IgD-negative memory B cell (primary cell): Measurements from ENCODE around the gene NRP2. TPM values are rescaled to one million over a fixed set of nuclear protein-coding genes. Genes with fewer than 3 reads are reported as not detected.

Experiments used
- H3K27ac Mint-ChIP-seq, 3 donors: one replicate each; pipeline ENCODE4 v1.8.0; 2020 to 2022; ENCODE audit warnings: mild to moderate bottlenecking in 3 of 3, mixed read lengths in 3 of 3, moderate library complexity in 1 of 3
- H3K27me3 Mint-ChIP-seq: one replicate; pipeline ENCODE4 v1.8.0; 2021; ENCODE audit warnings: mixed read lengths
- H3K36me3 Mint-ChIP-seq: one replicate; pipeline ENCODE4 v1.8.0; 2020; ENCODE audit warnings: mild to moderate bottlenecking, mixed read lengths
- H3K4me1 Mint-ChIP-seq, 3 donors: one replicate each; pipeline ENCODE4 v1.8.0; 2020 to 2022; ENCODE audit warnings: mixed read lengths in 3 of 3, mild to moderate bottlenecking in 1 of 3
- H3K4me3 Mint-ChIP-seq, 4 donors: one replicate each; pipeline ENCODE4 v1.8.0; 2020 to 2022; ENCODE audit warnings: mild to moderate bottlenecking in 4 of 4, mixed read lengths in 4 of 4, moderate library complexity in 3 of 4
- H3K9me3 Mint-ChIP-seq, 3 donors: one replicate each; pipeline ENCODE4 v1.8.0; 2020 to 2021; ENCODE audit warnings: mixed read lengths in 3 of 3, mild to moderate bottlenecking in 1 of 3
- polyA plus RNA-seq: library from polyadenylated mRNA; unstranded; fragments of 300-500 nt; fragmentation: Illumina TruSeq; gene quantifications from one replicate; pipeline ENCODE4 v1.2.3, GENCODE V29; 2021

The NRP2 gene
- polyA plus RNA-seq, 1 donor from 2014 or later, result 0.55 TPM

- peak overlapping the region in 1 of 4 donors; percentile 24 for H3K4me3 Mint-ChIP-seq
- peaks cover 26% of the 10 kb centered on the region for H3K27me3 Mint-ChIP-seq
These were observed 3.7 kb upstream of the NRP2 start for GRCh38 chr2:205678541-205679142.

GRCh38 chr2:205679410-205680009, 2.8 kb upstream of the NRP2 start:
- Mint-ChIP-seq H3K9me3 (no peaks in the 10 kb centered on the region), H3K36me3 (no peaks in the 10 kb centered on the region), H3K4me3 (peak overlapping the region in 1 of 4 donors; percentile 41), H3K4me1 (peaks cover 16 to 28% (median 19%) of the 10 kb centered on the region in 3 donors), H3K27ac (no peak overlapping the region), H3K27me3 (peaks cover 29% of the 10 kb centered on the region)

More at GRCh38 chr2:205678541-205679142, 3.7 kb upstream of the NRP2 start:
- Mint-ChIP-seq H3K36me3 (no peaks in the 10 kb centered on the region), H3K27ac (no peak overlapping the region), H3K9me3 (no peaks in the 10 kb centered on the region), H3K4me1 (peaks cover 14 to 21% (median 16%) of the 10 kb centered on the region in 3 donors)

DNA sequence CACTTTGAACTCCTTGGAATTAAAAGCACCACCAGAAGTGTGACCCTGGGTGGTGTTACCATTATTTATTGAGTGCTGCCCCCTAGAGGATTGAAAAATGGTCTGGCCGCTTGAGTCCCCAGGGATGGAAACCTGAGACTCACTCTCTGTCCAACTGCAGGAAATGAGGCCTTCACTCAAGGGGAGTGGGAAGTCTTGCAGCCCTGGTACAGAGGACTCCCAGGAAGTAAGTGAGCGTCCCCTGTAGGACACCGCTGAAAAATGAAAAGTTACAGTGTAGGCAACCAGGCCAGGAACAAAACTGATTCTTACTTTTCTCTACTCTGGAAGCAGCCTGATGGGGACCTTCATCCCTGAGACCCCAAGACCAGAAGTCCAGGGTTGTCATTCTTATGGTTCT, 2.2 kb upstream of the NRP2 start:
- Mint-ChIP-seq H3K9me3 (no peaks in the 10 kb centered on the region), H3K4me3 (peak overlapping the region in 2 of 4 donors; percentile 41 to 79), H3K27ac (no peak overlapping the region), H3K27me3 (peaks cover 35% of the 10 kb centered on the region), H3K4me1 (peaks cover 16 to 30% (median 19%) of the 10 kb centered on the region in 3 donors), H3K36me3 (no peaks in the 10 kb centered on the region)

DNA sequence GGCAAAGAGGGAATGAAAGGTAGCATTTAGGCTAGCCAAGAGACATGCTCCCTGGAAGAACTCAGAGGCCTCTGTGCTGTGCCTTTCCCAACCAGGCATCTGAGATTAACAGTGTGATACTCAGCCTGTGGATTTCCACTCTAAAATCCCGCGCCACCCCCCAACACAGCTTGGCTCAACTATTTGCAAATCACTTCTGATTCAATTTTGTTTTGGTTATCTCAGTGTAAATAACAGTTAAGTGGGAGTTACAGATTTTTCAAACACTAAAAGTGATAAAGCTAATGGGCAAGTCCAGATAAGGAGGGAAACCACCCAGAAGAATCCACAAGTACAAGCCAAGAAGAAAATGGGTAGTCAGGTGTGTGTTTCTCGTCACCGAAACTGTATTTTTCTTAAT, 1.4 kb upstream of the NRP2 start:
- no peak overlapping the region for H3K27ac Mint-ChIP-seq
- H3K4me3 Mint-ChIP-seq, result no peak overlapping the region
- H3K36me3 Mint-ChIP-seq, result no peaks in the 10 kb centered on the region
- H3K9me3 Mint-ChIP-seq, result no peaks in the 10 kb centered on the region
- peaks cover 20 to 32% (median 21%) of the 10 kb centered on the region in 3 donors for H3K4me1 Mint-ChIP-seq
- peaks cover 38% of the 10 kb centered on the region for H3K27me3 Mint-ChIP-seq

DNA sequence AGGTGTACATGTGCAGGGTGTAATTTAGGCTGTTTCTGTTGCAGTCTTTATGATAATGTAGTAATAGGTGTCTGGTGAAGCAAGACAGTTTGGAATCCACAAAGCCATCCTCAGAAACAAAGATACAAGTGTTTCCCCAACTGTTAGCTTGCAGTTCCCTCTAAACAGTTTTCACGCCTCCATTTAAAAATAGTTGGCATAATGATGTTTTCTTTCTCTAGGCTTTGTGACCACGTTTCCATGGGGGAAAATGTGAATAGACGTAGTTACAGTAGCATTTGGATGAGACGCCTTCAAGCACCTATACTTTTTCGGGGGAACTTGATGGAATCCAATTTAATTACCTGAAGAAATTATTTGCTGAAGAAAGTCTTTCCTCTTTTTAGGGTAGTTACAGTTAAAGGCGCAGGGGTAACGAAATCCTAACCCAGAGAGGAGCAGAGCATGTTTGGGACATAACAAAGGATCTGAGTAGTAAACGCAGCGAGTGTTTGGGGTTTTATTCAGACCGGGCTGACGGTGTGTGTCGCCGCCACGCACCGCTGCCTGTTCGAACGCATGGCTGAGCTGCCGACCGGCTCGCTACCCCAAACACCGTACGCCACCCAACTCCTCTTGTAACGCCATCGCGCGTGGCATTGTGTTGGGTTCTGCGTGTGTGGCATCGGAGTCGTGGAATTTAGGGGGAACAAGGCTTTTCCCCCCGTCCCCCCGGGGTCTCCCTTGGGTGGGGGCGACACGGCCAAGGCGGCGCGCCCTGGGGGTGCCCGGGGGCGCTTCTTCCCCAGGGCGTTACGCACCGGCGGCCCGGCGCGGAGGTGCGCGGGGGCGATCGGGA, 681 bp upstream of the NRP2 start:
- H3K9me3 Mint-ChIP-seq, result no peaks in the 10 kb centered on the region
- H3K27me3 Mint-ChIP-seq, result peaks cover 45% of the 10 kb centered on the region
- H3K27ac Mint-ChIP-seq, result peak overlapping the region in 1 of 3 donors; percentile 67
- H3K36me3 Mint-ChIP-seq, result no peaks in the 10 kb centered on the region
- H3K4me1 Mint-ChIP-seq, result peaks cover 23 to 32% (median 24%) of the 10 kb centered on the region in 3 donors
- peak overlapping the region; percentile 83 to 90 (median 89) for H3K4me3 Mint-ChIP-seq

DNA sequence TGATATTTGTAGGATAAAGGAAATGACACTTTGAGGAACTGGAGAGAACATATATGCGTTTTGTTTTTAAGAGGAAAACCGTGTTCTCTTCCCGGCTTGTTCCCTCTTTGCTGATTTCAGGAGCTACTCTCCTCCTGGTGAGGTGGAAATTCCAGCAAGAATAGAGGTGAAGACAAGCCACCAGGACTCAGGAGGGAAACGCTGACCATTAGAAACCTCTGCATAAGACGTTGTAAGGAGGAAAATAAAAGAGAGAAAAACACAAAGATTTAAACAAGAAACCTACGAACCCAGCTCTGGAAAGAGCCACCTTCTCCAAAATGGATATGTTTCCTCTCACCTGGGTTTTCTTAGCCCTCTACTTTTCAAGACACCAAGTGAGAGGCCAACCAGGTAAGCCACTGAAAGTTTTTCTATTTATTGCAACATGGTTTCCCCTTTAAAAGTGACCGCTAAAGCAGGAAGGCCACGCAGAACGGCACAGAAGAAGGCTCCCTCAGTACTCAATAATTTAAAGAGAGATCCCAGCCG, 735 bp downstream of the NRP2 start:
- Mint-ChIP-seq H3K27me3 (peaks cover 49% of the 10 kb centered on the region), H3K9me3 (no peaks in the 10 kb centered on the region), H3K4me3 (peak overlapping the region; percentile 88 to 92 (median 90)), H3K27ac (no peak overlapping the region), H3K36me3 (no peaks in the 10 kb centered on the region), H3K4me1 (peaks cover 23 to 34% (median 28%) of the 10 kb centered on the region in 3 donors)

DNA sequence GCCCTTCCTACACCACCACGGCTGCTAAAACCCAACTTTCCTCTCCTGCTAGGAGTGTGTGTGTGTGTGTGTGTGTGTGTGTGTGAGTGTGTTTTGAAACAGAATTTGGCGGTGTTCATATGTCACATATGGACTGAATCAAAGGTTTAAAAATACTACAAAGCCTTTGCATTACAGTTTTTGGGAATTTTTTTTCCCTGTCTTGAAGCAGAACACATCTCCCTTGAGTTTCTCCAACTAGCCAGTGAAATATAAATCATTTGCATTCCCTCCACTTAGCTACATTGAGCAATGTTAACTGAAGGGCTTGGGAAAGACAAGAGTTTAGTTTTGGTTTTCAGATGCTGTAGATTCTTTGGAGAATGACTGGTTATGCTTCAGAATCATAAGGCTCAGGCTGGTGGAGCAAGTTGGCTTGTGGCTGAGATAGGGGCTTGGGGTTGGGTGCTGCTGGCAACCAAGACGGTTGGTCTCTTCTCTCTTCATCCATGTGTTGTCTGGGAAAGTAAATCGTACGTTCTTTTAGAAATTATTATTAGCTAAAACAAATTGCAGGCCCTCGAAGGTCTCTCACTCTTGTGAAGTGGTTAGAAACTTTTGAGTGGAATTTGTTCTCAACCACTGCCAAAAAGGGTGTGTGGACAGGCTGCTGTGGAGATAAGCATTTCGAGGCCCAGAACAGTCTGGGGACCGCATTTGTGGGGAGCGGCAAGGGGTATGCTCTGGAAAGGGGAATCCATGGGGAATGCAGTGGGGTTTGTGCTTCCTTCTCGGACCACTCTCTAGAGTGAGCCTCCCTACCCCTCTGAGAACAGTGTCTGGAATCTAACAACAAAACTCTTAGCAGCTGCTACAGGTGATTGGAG, 1.4 kb downstream of the NRP2 start:
- Mint-ChIP-seq H3K36me3 (no peaks in the 10 kb centered on the region), H3K4me1 (peaks cover 23 to 34% (median 32%) of the 10 kb centered on the region in 3 donors), H3K9me3 (no peaks in the 10 kb centered on the region), H3K27me3 (peaks cover 49% of the 10 kb centered on the region), H3K4me3 (peak overlapping the region; percentile 73 to 96 (median 90)), H3K27ac (peak overlapping the region in 1 of 3 donors; percentile 46)

- H3K27me3 Mint-ChIP-seq, result peaks cover 47% of the 10 kb centered on the region
- H3K27ac Mint-ChIP-seq, result no peak overlapping the region
- H3K4me1 Mint-ChIP-seq, result peaks cover 22 to 34% (median 32%) of the 10 kb centered on the region in 3 donors
- no peaks in the 10 kb centered on the region for H3K36me3 Mint-ChIP-seq
- no peaks in the 10 kb centered on the region for H3K9me3 Mint-ChIP-seq
- peak overlapping the region; percentile 78 to 96 (median 90) for H3K4me3 Mint-ChIP-seq
These were observed 2.6 kb downstream of the NRP2 start for GRCh38 chr2:205684871-205685313.

DNA sequence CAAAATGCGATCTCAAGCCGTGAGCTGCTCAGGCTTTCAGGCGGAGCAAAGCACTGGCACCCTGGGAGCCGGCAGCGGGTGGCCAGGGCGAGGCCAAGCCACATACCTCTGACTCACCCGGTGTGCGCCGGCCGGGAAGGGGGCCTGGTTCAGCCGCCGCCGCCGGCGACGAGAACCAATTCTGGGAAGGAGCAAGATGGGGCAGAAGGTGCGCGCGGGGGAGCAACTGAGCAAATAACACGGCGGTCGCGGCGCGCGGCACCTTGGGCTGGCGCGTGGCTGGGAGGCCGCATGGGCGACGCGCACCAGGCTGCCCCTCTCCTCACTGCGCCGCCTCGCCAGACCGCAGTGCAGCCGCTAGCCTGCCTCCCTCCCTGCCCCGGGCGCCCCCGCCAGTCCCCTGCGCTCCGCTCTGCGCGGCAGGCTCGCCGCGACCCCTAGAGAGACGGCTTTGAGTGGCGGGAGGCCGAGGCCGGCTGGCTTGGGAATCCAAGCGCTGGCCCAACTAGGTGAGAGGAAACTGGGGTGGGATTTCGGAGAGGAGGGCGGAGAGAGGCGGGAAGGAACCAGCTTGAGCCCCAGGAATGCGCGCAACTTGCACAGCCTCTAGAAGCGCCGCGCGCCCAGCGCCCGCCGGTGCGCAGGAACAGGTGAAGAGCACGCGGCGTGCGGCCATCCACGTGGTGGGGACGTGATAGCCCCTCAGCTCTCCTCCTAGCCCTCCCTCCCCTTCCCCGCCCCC, 3.2 kb downstream of the NRP2 start:
- Mint-ChIP-seq H3K4me3 (peak overlapping the region; percentile 90 to 97 (median 93)), H3K4me1 (peaks cover 20 to 32% (median 31%) of the 10 kb centered on the region in 3 donors), H3K27me3 (peaks cover 43% of the 10 kb centered on the region), H3K27ac (peak overlapping the region in 2 of 3 donors; percentile 43 to 59), H3K9me3 (no peaks in the 10 kb centered on the region), H3K36me3 (no peaks in the 10 kb centered on the region)

- H3K9me3 Mint-ChIP-seq, result no peaks in the 10 kb centered on the region
- no peaks in the 10 kb centered on the region for H3K36me3 Mint-ChIP-seq
- peaks cover 43% of the 10 kb centered on the region for H3K27me3 Mint-ChIP-seq
- peaks cover 20 to 32% (median 29%) of the 10 kb centered on the region in 3 donors for H3K4me1 Mint-ChIP-seq
- H3K27ac Mint-ChIP-seq, result peak overlapping the region in 1 of 3 donors; percentile 57
- peak overlapping the region; percentile 90 to 97 (median 93) for H3K4me3 Mint-ChIP-seq
These were observed 3.9 kb downstream of the NRP2 start for GRCh38 chr2:205686056-205686782.

- Mint-ChIP-seq H3K4me3 (peak overlapping the region; percentile 90 to 97 (median 93)), H3K27me3 (peaks cover 38% of the 10 kb centered on the region)
These were observed 4.7 kb downstream of the NRP2 start for GRCh38 chr2:205686783-205687640.

DNA sequence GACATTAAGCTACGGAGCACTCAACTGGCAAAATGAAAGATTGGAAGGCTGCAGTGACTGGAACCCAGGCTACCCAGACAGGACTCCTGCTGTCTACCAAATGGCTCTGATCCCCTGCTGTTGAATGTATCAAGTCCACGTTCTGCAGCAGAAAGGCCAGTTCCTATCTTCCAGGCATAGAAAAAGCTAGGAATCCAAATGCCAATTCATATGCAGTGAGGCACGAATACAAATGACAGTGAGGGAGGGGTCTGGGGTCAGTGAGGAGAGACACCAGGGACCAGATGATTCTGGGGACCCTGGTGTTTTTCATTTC, 5.3 kb downstream of the NRP2 start:
- Mint-ChIP-seq H3K36me3 (no peaks in the 10 kb centered on the region), H3K4me3 (peak overlapping the region in 3 of 4 donors; percentile 65 to 90 (median 68)), H3K4me1 (peaks cover 14 to 27% (median 23%) of the 10 kb centered on the region in 3 donors), H3K27ac (no peak overlapping the region), H3K9me3 (no peaks in the 10 kb centered on the region), H3K27me3 (peaks cover 37% of the 10 kb centered on the region)

More at GRCh38 chr2:205686783-205687640, 4.7 kb downstream of the NRP2 start:
- peak overlapping the region in 1 of 3 donors; percentile 57 for H3K27ac Mint-ChIP-seq
- H3K4me1 Mint-ChIP-seq, result peaks cover 14 to 27% (median 23%) of the 10 kb centered on the region in 3 donors
- no peaks in the 10 kb centered on the region for H3K36me3 Mint-ChIP-seq
- no peaks in the 10 kb centered on the region for H3K9me3 Mint-ChIP-seq
